ENCODE data around the gene PAK6. TPM values are rescaled to one million over a fixed set of nuclear protein-coding genes. Genes with fewer than 3 reads are reported as not detected.

Gene PAK6
- total and polyA plus RNA-seq, 4 donors = 0.05 to 0.17 (median 0.10) TPM

GRCh38 chr15:40242601-40243000, 3.7 kb downstream of the PAK6 start:
- TF ChIP-seq FOXA1 (IDR thresholded peaks at IDR 0.05) (no peak), YY1 (IDR thresholded peaks at IDR 0.05) (no peak), HNF4A (conservative IDR thresholded peaks at IDR 0.05) (no peak), REST (IDR thresholded peaks at IDR 0.05) (no peak), NR2F2 (IDR thresholded peaks at IDR 0.05) (no peak)
- Histone ChIP-seq H3K4me3 (ENCODE audit: low read depth in 1 of 3, low read length in 3 of 3) (no peak overlapping the region), H3K9ac (ENCODE audit: low read depth in 1 of 2, low read length in 2 of 2) (no peak overlapping the region), H3K36me3 (ENCODE audit: control insufficient read depth in 4 of 4, insufficient read depth in 3 of 4, low read depth in 1 of 4, low read length in 3 of 4) (no peaks in the 10 kb centered on the region), H3K4me1 (ENCODE audit: control insufficient read depth in 4 of 4, insufficient read depth in 4 of 4, low read length in 3 of 4) (peaks cover 0 to 3% (median 1%) of the 10 kb centered on the region in 4 donors), H3K9me3 (ENCODE audit: control insufficient read depth in 4 of 4, low read length in 3 of 4) (no peaks in the 10 kb centered on the region), H3K27me3 (ENCODE audit: control insufficient read depth in 4 of 4, insufficient read depth in 4 of 4, low read length in 3 of 4) (peaks cover 0 to 4% (median 1%) of the 10 kb centered on the region in 4 donors), H3K27ac (ENCODE audit: low read depth in 1 of 2, low read length in 2 of 2) (no peak overlapping the region)
- 97% methylated on average over 5 of the region's 5 CpGs for WGBS
- no peak for DNase-seq (ENCODE audit: low spot score)

- Histone ChIP-seq H3K27ac (ENCODE audit: low read depth in 1 of 2, low read length in 2 of 2) (no peak overlapping the region), H3K4me3 (ENCODE audit: low read depth in 1 of 3, low read length in 3 of 3) (no peak overlapping the region), H3K4me1 (ENCODE audit: control insufficient read depth in 4 of 4, insufficient read depth in 4 of 4, low read length in 3 of 4) (peaks cover 0 to 3% (median 1%) of the 10 kb centered on the region in 4 donors), H3K9ac (ENCODE audit: low read depth in 1 of 2, low read length in 2 of 2) (no peak overlapping the region), H3K27me3 (ENCODE audit: control insufficient read depth in 4 of 4, insufficient read depth in 4 of 4, low read length in 3 of 4) (peaks cover 0 to 4% (median 0%) of the 10 kb centered on the region in 4 donors), H3K9me3 (ENCODE audit: control insufficient read depth in 4 of 4, low read length in 3 of 4) (no peaks in the 10 kb centered on the region), H3K36me3 (ENCODE audit: control insufficient read depth in 4 of 4, insufficient read depth in 3 of 4, low read depth in 1 of 4, low read length in 3 of 4) (no peaks in the 10 kb centered on the region)
- no peak for DNase-seq (ENCODE audit: low spot score)
- WGBS = 88% methylated on average over 9 of the region's 9 CpGs
- TF ChIP-seq FOXA2 (IDR thresholded peaks at IDR 0.05) = no peak
Observed at GRCh38 chr15:40243126-40243810, 4.4 kb downstream of the PAK6 start.

- DNase-seq (ENCODE audit: low spot score) = no peak
- no peaks in the 10 kb centered on the region for H3K36me3 ChIP-seq (ENCODE audit: control insufficient read depth in 4 of 4, insufficient read depth in 3 of 4, low read depth in 1 of 4, low read length in 3 of 4)
- H3K27me3 ChIP-seq (ENCODE audit: control insufficient read depth in 4 of 4, insufficient read depth in 4 of 4, low read length in 3 of 4) = no peaks in the 10 kb centered on the region
- WGBS = 79% methylated on average over 5 of the region's 5 CpGs
- H3K4me1 ChIP-seq (ENCODE audit: control insufficient read depth in 4 of 4, insufficient read depth in 4 of 4, low read length in 3 of 4) = no peaks in the 10 kb centered on the region
- no peak overlapping the region for H3K9ac ChIP-seq (ENCODE audit: low read depth in 1 of 2, low read length in 2 of 2)
- no peaks in the 10 kb centered on the region for H3K9me3 ChIP-seq (ENCODE audit: control insufficient read depth in 4 of 4, low read length in 3 of 4)
- no peak for TF ChIP-seq HNF4G (IDR thresholded peaks at IDR 0.05)
- no peak for TF ChIP-seq FOXA1 (IDR thresholded peaks at IDR 0.05)
- TF ChIP-seq GABPA (IDR thresholded peaks at IDR 0.05 in 1 of 2, conservative IDR thresholded peaks at IDR 0.05 in 1 of 2) = no peak
- no peak for TF ChIP-seq ATF3 (IDR thresholded peaks at IDR 0.05)
- TF ChIP-seq SP1 (IDR thresholded peaks at IDR 0.05) = no peak
- TF ChIP-seq YY1 (IDR thresholded peaks at IDR 0.05) = no peak
- TF ChIP-seq JUND (IDR thresholded peaks at IDR 0.05) = no peak
- TF ChIP-seq REST (IDR thresholded peaks at IDR 0.05) = no peak
- TF ChIP-seq HNF4A (conservative IDR thresholded peaks at IDR 0.05) = no peak
- TF ChIP-seq MAX (IDR thresholded peaks at IDR 0.05) = no peak
- TF ChIP-seq ZBTB33 (IDR thresholded peaks at IDR 0.05) = no peak
- TF ChIP-seq EGR1 (IDR thresholded peaks at IDR 0.05; ENCODE audit: low read depth in 2 of 2) = no peak
- no peak for TF ChIP-seq TAF1 (conservative IDR thresholded peaks at IDR 0.05)
- no peak overlapping the region for H3K4me3 ChIP-seq (ENCODE audit: low read depth in 1 of 3, low read length in 3 of 3)
- no peak overlapping the region for H3K27ac ChIP-seq (ENCODE audit: low read depth in 1 of 2, low read length in 2 of 2)
Observed at GRCh38 chr15:40244961-40245523, 6.2 kb downstream of the PAK6 start.

Measured in liver (tissue), 9 donors.